PC-3 (cell line): Measurements from ENCODE around the gene SCN1B. TPM values are rescaled to one million over a fixed set of nuclear protein-coding genes. Genes with fewer than 3 reads are reported as not detected.

Experiments
- ATAC-seq: fragments of 200-7000 bp; cut with Tn5 transposase; 2 replicates; pipeline ENCODE4 v1.9.1; 2020; ENCODE audit warnings: mild to moderate bottlenecking, moderate library complexity
- BruUV-seq: library from RNA; stranded (reverse); fragments of 400-500 nt; replicated peaks from 2 replicates; lab custom pipeline; 2021; lab: Mats Ljungman, UMichigan
- CTCF ChIA-PET: fragments of 300-600 bp; sonication (Branson Sonifier 250); formaldehyde crosslinking; loops from one replicate; lab custom pipeline; 2022; ENCODE audit warnings: antibody characterized with exemption; lab: Charles Lee
- POLR2A ChIA-PET: fragments of 300-600 bp; sonication (Branson Sonifier 250); formaldehyde crosslinking; loops from one replicate; lab custom pipeline; 2022; ENCODE audit warnings: antibody characterized with exemption; ENCODE audit not compliant: unreplicated experiment; lab: Charles Lee
- DNase-seq: peaks from one replicate; pipeline ENCODE4 v3.0.0-alpha.2; 2015
- H2AFZ ChIP-seq: fragments of 300-600 bp; sonication (generic); 2 replicates; pipeline ENCODE4 v1.6.0; 2016; ENCODE audit warnings: antibody characterized with exemption, low read length
- H3F3A ChIP-seq: fragments of 300-600 bp; sonication (generic); one replicate; pipeline ENCODE4 v1.6.0; 2017; ENCODE audit warnings: antibody characterized with exemption, low read length, control low read depth, mild to moderate bottlenecking; ENCODE audit not compliant: unreplicated experiment
- H3K27ac ChIP-seq: fragments of 300-600 bp; sonication (generic); 2 replicates; pipeline ENCODE4 v1.5.1; 2016; ENCODE audit warnings: mild to moderate bottlenecking, low read length
- H3K27me3 ChIP-seq: fragments of 300-600 bp; sonication (generic); 2 replicates; pipeline ENCODE4 v1.6.1; 2016; ENCODE audit warnings: low read length, mixed read lengths
- H3K36me3 ChIP-seq: fragments of 300-600 bp; sonication (generic); 2 replicates; pipeline ENCODE4 v1.6.1; 2016; ENCODE audit warnings: low read depth, mixed run types, low read length, mixed read lengths
- H3K4me1 ChIP-seq: fragments of 300-600 bp; sonication (generic); 2 replicates; pipeline ENCODE4 v1.5.1; 2016; ENCODE audit warnings: low read length; ENCODE audit not compliant: insufficient read depth
- H3K4me2 ChIP-seq: fragments of 300-600 bp; sonication (generic); 2 replicates; pipeline ENCODE4 v1.6.0; 2016; ENCODE audit warnings: low read length
- H3K4me3 ChIP-seq: fragments of 300-600 bp; sonication (generic); 2 replicates; pipeline ENCODE4 v1.5.1; 2016; ENCODE audit warnings: mild to moderate bottlenecking, low read length, mixed read lengths
- H3K79me2 ChIP-seq: fragments of 300-600 bp; sonication (generic); 2 replicates; pipeline ENCODE4 v1.6.1; 2017; ENCODE audit warnings: low read length, mixed read lengths
- H3K9ac ChIP-seq: fragments of 300-600 bp; sonication (generic); 2 replicates; pipeline ENCODE4 v1.6.0; 2016; ENCODE audit warnings: mild to moderate bottlenecking, low read length
- H3K9me2 ChIP-seq: fragments of 300-600 bp; sonication (generic); replicated peaks from 2 replicates; pipeline ENCODE4 v1.6.1; 2016; ENCODE audit warnings: mixed run types, low read length, mixed read lengths
- H3K9me3 ChIP-seq: fragments of 300-600 bp; sonication (generic); 2 replicates; pipeline ENCODE4 v1.6.1; 2016; ENCODE audit warnings: low read length, mixed read lengths
- H4K20me1 ChIP-seq: fragments of 300-600 bp; sonication (generic); 2 replicates; pipeline ENCODE4 v1.6.1; 2016; ENCODE audit warnings: low read length, mixed read lengths
- CTCF ChIP-seq: fragments of 300-600 bp; sonication (generic); conservative IDR thresholded peaks from 2 replicates; pipeline ENCODE4 v1.5.1; 2017; ENCODE audit warnings: antibody characterized with exemption, low read depth, mild to moderate bottlenecking, low read length
- EZH2 ChIP-seq: fragments of 300-600 bp; sonication (generic); IDR thresholded peaks from one replicate; pipeline ENCODE4 v1.6.1; 2017; ENCODE audit warnings: antibody characterized with exemption, mild to moderate bottlenecking, low read length; ENCODE audit not compliant: unreplicated experiment
- EZH2phosphoT487 ChIP-seq: fragments of 300-600 bp; sonication (generic); IDR thresholded peaks from 2 replicates; pipeline ENCODE4 v1.6.1; 2018; ENCODE audit warnings: mild to moderate bottlenecking, antibody characterized with exemption, low read length, borderline replicate concordance
- intact Hi-C: fragments of 100-400 bp; cut with micrococcal nuclease; formaldehyde crosslinking; loops from 2 replicates; pipeline ENCODE4 v1.9.0; 2023
- total RNA-seq: library from RNA; depleted of rRNA; stranded (reverse); fragments of >200 nt; gene quantifications from 2 replicates; pipeline ENCODE4 v1.2.3, GENCODE V29; 2014

SCN1B gene
- total RNA-seq, 1 experiment from 2014 or later: 1.7 TPM

GRCh38 chr19:34998777-34999497, 31.3 kb upstream of the SCN1B start:
- Histone ChIP-seq H3K4me1 (peaks cover 26% of the 10 kb centered on the region), H3K9me3 (no peaks in the 10 kb centered on the region), H3K9ac (no peak overlapping the region; the same call in 1 of the 2 replicates), H3K27me3 (no peaks in the 10 kb centered on the region), H3K79me2 (peaks cover 35% of the 10 kb centered on the region), H3K27ac (no peak overlapping the region), H2AFZ (peak overlapping the region; percentile 70; the same call in 1 of the 2 replicates), H3K4me2 (peak overlapping the region; percentile 97), H3K9me2 (no peaks in the 10 kb centered on the region), H4K20me1 (no peaks in the 10 kb centered on the region), H3K36me3 (no peaks in the 10 kb centered on the region), H3K4me3 (peak overlapping the region; percentile 72; the same call in 1 of the 2 replicates), H3F3A (no peaks in the 10 kb centered on the region)
- BruUV-seq: no TSS peak
- intact Hi-C loops: no loop called here
- POLR2A ChIA-PET: no interaction called here
- CTCF ChIA-PET: no interaction called here
- no peak for TF ChIP-seq CTCF
- no peak for TF ChIP-seq EZH2phosphoT487
- ATAC-seq (no peak), DNase-seq (no peak)

- ATAC-seq (peak; percentile 74), DNase-seq (peak; percentile 78)
- CTCF ChIA-PET: no interaction called here
- peak within 1 kb of the TSS; percentile 71 for H3K27ac ChIP-seq
- peak within 1 kb of the TSS; percentile 97 for H3K4me2 ChIP-seq
- POLR2A ChIA-PET: no interaction called here
- H3K36me3 ChIP-seq: no peaks in the 10 kb centered on the region
- TF ChIP-seq CTCF (no peak), EZH2phosphoT487 (no peak), EZH2 (no peak)
- intact Hi-C loops: no loop called here
- H3K9me2 ChIP-seq: no peaks in the 10 kb centered on the region
- TSS peak; percentile 98 for BruUV-seq
- H3K9me3 ChIP-seq: no peaks in the 10 kb centered on the region
- peak within 1 kb of the TSS; percentile 77 for H3K9ac ChIP-seq
- H3F3A ChIP-seq: no peaks in the 10 kb centered on the region
- peak within 1 kb of the TSS; percentile 70 for H2AFZ ChIP-seq
- H3K79me2 ChIP-seq: peaks cover 43% of the 10 kb centered on the region
- no peaks in the 10 kb centered on the region for H3K27me3 ChIP-seq
- H3K4me3 ChIP-seq: peak within 1 kb of the TSS; percentile 72
- H4K20me1 ChIP-seq: no peaks in the 10 kb centered on the region
- peaks cover 21% of the 10 kb centered on the region for H3K4me1 ChIP-seq
Measured at GRCh38 chr19:34999498-35000337, 30.6 kb upstream of the SCN1B start, which contains the start of gene GRAMD1A. GRAMD1A (plus strand) TSS chr19:35000323; CDS start chr19:35000479, 156 bp downstream.
